NCI-H345 (cell line): ENCODE measurements around the gene TRIM37.

Experiments
- DNase-seq: peaks from one replicate; lab custom pipeline; 2025; lab: John Stamatoyannopoulos, UW

TRIM37 gene

DNA sequence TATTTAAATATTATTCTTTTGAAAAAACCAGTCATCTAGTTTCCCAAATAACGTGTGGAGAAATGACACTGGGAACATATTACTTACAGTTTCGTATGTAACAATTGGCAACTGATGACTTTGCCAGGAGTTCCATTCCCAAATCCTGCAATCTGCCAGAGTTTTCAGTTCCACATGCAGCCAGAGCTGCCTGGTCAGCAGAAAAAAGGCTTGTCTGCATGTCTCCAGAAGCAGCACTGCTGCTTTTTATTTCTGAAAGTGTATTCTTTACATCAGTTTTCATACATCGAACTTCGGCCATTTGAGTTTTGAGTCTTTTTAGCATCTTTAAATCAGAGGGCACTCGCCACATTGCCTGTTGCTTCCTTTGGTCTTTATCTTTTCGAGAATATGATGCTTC is 78.4 kb downstream of the TRIM37 start:
- no peak for DNase-seq

DNA sequence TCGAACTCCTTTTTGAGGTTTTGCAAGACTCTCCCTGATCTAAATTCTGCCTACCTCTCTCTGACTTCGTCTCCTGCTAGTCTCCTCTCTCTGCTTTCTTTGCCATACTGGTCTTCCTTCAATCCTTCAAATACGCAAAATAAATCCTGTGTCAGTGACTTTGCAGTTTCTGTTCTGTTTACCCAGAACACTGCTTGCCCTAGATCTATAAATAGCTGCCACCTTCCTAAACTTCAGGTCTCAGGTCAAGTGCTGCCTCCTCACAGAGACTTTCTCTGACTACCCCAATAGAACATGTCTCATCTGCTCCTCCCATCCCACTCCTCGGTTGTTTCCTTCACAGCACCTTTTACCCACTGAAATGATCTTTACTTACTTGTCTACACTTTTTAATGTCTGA is 78.9 kb downstream of the TRIM37 start:
- DNase-seq, result no peak

DNA sequence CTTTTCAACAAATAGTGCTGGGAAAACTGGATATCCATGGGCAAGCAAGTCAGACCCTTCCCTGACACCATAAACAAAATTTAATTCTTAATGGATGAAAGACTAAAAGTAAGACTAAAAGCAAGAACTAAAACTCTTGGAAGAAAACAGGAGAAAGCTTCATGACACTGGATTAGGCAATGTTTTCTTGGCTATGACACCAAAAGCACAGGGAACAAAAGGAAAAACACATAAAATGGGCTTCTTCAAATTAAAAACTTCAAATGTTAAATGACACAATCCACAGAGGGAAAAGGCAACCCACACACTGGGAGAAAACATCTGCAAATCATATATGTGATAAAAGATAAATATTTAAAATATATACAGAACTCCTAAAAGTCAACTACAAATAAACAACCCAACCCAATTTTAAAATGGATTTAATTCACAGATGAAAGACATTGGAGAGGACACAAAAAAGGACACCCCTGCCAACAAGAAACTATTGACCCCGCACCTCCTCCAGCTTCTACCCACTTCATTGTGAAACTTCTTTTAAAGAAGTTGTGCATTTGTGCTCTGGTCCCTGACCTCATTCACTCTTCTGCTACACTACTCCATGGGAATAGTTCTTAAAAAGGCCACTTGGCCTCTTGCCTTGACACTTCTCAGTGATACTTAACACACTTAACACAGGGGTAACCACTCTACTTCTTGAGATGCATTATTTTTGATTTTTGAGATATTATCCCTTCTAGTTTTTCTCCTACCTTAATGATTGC is 80.3 kb downstream of the TRIM37 start:
- DNase-seq, result no peak

DNA sequence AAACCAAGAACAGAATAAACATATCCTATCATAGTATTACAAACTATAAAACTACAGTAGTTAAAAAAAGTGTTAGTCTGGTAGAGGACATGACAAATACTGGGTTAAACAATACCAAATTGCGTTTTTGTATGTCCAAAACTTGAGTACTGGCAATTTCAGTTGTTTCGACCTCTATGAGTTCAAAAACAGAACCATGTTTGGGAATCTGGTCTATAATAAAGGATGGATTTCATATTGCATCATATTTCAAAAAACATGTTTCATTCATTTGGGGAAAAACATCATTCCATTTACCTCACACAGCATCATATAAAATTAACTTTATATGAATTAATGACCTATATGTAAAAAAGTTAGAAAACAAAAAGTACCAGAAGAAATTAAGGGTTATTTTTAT is 81.8 kb downstream of the TRIM37 start:
- DNase-seq, result no peak

DNA sequence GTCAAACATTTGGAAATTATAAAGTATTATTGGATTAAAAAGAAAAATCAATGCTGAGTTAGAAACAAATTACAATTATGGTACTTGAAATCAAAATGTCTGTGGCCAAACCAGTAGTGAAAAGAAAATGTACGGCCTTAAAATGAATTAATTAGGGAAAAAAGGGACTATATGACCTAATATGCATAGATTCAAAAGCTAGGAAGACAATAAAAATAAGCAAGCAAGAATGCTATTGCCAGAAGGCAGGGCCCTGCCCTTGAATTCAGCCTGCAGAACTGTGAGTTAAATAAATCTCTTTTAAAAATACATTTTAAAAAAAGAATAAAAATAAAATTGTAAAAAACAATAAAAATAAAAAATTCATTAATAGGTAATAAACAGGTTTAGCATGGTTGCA is 88.7 kb downstream of the TRIM37 start:
- no peak for DNase-seq

DNA sequence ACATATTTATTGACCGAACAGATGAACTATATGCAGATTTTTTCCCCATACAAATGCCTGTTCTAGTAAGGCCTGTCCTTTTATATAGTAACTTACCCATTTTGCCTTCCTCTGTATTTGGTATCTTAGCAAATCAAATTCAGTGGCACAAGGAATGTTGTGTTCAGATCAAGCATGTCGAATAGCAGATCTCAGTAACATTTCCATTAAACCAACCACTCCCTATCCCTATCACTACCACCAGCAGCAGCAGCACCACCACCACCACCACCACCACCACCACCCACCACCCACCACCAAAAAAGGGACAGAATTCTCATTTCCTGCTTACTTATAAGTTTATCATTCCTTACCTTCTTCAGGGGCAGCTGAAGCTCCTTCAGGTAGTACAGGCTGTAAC is 94.7 kb downstream of the TRIM37 start:
- no peak for DNase-seq

DNA sequence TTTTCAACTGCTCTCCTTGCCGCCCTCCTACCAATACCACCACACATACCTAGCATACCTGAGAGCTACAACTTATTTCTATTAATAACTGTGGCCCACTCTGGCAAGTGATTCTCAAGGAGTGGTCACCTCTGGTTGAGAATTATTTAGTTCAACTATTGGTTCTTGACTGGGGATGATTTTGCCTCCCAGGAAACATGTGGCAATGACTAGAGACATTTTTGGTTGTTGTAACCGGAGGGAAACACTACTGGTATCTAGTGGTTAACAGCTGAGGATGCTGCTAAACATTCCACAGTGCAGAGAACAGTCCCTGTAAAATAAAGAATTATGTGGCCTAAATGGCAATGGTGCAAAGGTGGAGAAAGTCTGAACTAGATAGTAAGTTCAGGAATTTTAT is 96.7 kb downstream of the TRIM37 start:
- DNase-seq, result no peak

DNA sequence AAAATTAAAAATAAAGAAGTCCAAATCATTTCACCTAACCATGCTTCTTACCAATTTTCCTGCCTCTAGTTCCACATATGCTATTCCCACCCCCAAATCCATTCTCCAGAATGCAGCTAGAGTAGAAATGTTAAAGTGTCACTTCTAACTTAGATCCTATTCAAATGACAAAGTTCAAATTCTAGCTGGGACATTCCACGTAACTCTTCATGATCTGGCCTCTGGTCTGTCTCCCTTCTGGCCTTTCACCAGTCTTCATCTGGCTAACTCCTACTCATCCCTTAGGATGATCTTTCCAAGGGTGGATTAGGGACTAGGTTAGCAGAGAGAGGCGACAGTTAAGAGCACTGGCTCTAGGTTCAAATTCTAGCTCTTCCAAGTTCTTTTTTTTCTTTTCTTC is 97.9 kb downstream of the TRIM37 start:
- DNase-seq, result no peak

DNA sequence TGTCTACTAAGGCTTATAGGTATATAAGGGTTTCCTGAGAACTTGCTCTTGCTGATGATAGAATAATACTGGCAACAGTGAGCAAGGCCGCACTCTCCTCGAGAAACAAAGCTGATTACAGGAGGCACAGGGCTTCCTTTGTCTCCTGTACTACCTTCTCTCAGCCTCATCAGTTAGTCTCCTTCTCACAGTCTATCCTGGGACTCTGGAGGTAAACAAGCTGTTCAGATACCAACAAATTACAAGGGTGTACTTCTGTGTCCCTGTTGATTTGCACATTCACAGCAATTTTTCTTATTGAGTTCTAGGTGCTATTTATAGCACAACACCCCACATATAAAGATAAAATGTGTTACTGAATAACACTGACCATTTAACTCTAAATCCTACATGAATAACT is 98.7 kb downstream of the TRIM37 start:
- DNase-seq, result no peak

DNA sequence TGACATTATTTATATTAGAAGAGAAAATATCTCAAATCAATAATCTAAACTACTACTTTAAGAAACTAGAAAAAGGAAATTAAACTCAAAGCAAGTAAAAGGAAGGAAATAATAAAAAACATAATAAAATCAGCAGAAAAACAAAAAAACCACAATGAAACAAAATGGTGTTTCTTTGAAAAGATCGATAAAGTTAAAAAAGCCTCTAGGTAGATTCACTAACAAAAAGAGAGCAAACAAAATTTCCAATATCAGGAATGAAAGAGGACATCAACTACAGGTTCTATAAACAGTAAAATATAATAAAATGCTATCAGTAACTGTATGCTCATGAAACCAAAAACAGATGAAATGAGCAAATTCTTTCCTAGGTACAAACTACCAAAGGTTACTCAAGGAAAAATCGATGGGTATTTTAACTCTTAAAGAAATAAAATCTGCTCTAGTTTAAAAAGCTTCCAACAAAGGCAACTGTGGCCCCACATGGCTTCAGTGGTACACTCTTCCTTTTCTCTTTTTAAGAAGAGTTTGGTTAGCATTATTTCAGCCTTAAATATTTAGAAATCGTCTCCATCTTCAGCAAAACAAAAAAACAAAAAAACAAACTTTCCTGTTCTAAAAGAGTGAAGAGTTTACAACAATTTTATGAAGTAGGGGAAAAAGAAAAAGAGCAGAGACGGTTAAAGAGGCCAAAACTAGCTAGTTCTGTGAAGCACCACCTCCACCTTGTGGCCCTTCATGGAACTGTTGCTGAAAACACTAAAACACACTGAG is 102.2 kb downstream of the TRIM37 start:
- DNase-seq, result peak; percentile 70

DNA sequence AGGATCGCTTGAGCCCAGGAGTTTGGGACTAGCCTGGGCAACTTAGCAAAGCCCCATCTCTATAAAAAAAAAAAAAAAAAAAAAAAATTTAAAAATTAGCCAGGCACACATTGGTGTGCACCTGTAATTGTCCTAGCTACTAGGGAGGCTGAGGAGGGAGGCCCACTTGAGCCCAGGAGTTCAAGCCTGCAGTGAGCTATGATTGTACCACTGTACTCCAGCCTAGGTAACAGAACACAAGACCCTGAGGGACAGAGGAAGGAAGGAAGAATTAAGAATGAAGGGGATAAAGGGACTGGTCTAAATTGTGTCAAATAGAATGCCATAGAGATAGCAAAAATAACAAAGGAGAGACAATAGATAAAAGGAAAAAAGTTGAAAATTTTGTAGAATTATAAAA is 102.8 kb downstream of the TRIM37 start:
- DNase-seq, result no peak

DNA sequence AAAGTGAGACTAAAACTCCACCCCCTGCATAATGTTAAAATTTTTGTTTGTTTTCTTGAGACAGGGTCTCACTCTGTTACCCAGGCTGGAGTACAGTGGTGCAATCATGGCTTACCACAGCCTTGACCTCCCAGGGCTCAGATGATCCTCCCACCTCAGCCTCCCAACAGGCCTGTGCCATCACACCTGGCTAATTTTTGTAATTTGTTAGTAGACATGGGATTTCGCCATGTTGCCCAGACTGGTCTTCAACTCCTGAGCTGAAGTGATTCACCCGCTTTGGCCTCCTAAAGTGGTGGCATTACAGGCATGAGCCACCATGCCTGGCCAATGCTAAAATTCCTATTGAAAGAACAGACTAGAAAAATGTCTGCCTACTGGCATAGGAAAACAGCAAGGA is 103.8 kb downstream of the TRIM37 start:
- no peak for DNase-seq

DNA sequence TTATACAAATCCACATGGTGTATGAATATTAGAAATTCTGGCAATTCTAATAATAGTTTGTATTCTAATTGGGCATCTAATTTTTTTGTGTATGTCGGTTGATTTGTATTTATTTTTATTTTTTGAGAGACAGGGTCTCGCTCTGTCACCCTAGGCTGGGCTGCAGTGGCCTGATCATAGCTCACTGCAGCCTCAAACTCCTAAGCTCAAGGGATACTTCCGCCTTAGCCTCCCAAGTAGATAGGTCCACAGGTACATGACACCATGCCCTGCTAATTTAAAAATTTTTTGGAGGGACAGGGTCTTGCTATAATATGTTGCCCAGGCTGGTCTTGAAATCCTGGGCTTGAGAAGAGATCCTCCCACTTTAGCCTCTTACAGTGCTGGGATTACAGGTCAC is 104.6 kb downstream of the TRIM37 start:
- DNase-seq, result no peak

DNA sequence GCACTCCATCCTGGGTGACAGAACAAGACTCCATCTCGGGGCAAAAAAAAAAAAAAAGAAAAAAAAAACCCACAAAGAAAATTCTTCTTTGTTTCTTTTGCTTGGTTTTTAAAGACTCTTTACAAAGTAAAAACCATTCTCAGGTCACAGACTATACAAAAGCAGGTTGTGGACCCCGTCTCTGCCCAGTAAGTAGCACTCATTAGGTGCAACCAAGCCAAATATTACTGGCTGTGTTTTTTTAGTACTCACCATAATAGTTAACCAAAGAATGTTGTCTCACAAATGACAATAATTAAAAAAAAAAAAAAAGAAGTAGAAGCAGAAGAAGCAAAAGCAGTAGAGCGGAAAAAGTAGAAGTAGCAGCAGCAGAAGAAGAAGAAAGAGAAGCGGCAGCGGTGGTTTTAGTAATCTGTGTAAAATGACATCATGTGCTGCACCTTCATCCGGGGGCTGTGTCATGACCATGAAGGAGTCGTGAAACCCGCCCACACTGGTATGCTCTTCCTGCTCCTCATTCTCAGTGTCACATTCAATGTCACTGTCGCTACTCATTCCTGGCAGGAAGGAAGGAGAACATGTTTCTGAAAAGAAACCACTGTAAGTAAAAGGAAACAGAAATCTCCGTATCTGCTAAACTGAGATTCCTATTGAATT is 105.4 kb downstream of the TRIM37 start:
- DNase-seq, result no peak

DNA sequence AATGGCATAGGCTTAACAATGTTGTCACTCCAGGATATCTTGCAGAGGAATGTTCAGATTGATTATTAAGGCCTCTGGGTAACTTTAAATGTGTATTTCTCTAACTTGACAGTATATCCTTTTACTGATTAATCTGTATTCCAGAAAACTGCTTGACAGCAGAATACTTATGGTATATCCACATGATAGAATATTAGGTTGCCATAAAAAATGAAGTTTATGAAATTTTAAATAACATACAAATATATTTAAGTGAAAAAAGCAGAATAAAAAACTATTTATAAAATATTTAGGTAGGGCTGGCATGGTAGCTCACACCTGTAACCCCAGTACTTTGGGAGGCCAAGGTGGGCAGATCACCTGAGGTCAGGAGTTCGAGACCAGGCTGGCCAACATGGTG is 106.7 kb downstream of the TRIM37 start:
- DNase-seq, result no peak

DNA sequence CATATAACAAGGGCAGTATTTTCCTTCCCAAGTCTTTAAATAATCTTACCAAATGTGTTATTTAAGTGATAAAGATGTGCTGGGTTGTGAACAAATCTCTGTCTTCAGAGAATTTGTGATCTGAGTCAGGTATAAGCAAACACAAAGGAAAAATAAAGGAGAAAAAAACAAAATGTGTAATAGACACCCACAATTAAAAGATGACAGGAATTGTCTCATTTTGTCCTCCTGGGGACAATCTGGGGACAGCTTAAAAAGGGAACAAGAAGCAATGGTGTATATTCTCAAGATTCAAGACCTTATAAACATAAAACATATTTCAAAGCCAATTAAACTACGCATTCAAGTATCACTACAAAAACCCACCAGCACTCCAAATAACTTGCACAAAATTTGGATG is 107.2 kb downstream of the TRIM37 start:
- DNase-seq, result no peak

DNA sequence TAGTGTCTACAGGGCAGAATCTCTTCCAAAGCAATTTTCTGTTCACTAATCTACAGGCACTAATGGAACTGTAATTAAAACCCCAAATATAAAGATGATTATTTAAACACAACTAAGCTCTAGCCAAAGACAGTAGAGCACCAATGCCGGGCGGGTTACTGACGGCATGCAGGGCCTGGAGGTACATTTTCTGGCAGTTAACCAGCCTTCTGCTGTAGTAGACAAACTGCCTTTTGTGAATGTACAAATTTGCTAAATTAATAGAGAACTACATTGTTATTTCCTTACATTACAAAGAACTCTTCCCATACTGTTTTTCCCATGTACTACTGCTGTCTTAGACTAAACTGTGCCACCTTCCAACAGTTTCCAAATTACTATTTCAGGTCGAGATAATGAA is 107.8 kb downstream of the TRIM37 start:
- DNase-seq, result no peak

DNA sequence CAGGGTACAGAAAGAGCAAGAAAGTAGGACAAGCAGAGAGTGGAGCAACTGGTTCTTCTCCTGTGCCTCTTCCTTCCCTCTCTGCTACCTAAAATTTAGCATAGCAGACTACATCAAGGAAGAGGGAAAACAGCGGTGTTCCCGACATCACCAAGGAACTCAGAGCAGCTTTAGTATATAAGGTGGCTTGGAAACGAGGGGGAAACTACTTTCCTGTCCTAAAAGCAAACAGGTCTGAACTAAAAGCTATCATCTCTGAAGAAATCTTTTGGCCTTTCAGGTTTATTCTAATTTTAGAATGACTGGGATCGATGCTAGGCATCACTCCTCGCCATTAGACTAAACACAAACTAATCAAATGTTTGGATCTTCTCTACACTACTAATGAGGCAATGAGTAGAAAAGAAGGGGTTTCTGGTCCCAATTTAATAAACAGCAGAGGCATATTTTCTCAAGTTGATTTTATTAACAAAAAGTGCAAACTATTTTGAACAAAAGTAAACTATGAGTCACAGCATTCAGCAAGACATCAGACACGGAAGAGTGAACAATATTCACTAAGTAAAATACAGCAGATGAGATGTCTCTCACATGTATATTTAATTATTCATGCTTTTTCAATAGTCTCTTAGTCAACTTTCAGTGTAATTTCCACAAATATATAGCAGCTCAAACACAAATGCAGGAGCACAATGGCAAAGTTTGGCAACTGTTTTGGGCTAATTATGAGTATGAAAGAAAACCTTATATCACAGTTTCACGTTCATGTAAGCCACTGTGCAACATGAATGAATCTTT is 108.7 kb downstream of the TRIM37 start:
- DNase-seq, result no peak

DNA sequence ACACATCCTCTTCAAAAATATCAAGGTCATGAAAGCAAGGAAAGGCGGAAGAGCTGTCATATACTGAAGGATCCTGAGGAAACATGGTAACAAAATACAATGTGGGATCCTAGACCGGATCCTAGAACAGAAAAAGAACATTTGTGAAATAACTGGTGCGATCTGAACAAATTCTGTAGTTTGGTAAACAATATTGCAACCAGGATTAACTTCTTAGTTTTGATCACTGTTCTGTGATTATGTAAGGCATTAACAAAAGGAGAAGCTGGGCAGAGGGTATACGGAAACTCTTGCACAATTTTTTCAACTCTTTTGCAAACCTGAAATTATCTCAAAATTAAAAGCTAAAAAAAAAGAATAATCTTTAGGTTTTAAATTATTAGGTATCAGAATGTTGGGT is 109.7 kb downstream of the TRIM37 start:
- DNase-seq, result no peak

DNA sequence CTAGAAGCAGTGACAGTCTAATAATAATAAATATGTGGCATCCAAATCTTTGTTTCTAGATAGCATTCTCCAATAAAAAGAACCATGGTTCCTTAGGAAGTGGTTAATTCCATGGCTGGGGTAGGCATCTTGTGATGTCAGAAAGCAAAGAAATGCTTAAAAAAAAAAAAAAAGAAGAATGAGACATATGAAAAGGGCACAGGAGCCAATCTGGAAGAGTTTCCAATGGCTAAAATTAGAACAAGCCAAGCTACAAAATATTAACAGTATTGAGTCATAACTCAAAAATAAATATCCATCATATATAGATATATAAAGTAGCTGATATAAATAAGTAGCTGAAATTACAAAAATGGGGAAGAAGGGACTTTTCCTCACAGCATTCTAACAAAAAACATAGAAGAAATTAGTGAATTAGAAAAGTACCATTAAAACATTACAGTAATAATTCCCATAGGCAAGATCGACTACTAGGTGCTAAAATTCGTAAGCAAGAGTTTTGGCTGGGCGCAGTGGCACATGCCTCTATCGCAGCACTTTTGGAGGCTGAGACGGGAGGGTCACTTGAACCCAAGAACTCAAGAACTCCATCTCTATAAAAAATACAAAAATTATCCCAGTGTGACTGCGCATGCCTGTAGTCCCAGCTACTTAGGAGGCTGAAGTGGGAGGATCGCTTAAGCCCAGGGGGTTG is 111.3 kb downstream of the TRIM37 start:
- no peak for DNase-seq

DNA sequence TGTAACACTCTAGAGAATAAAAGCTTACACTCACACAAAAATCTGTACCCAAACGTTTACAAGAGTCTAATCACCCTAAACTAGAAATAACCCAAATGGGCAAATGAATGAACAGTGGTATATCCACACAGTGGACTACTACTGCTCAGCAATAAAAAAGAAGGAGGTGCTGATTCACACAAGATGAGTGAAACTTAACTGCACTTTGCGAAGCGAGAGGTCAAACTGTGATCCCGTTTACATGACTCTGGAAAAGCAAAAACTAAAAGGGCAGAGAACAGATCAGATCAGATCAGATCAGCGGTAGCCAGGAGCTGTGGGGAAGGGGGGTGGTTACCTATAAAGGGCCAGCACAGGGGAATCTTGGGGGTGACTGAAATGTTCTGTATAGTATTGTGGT is 113.4 kb downstream of the TRIM37 start:
- DNase-seq, result no peak
